ENCODE data around the gene PARD3.

DNA sequence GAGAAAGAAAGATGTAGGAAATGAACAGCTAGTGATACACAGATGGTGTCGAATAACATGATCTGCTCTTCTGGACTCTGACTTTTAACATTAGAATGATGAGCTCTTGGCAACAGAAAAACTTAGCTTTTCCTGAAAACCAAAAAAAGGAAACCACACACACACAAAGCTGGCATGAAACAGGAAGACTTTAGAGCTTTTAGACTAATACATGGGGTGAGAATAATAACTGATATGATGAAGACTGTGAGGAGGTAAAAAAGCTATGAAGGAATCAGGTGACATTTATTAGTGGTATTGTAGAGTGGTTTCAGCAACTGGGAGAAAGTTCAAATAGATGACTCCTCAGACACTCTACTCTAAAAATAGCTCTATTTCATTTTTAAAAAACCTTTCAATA, 491.9 kb downstream of the PARD3 start:
- TF ChIP-seq, protein P1, sequence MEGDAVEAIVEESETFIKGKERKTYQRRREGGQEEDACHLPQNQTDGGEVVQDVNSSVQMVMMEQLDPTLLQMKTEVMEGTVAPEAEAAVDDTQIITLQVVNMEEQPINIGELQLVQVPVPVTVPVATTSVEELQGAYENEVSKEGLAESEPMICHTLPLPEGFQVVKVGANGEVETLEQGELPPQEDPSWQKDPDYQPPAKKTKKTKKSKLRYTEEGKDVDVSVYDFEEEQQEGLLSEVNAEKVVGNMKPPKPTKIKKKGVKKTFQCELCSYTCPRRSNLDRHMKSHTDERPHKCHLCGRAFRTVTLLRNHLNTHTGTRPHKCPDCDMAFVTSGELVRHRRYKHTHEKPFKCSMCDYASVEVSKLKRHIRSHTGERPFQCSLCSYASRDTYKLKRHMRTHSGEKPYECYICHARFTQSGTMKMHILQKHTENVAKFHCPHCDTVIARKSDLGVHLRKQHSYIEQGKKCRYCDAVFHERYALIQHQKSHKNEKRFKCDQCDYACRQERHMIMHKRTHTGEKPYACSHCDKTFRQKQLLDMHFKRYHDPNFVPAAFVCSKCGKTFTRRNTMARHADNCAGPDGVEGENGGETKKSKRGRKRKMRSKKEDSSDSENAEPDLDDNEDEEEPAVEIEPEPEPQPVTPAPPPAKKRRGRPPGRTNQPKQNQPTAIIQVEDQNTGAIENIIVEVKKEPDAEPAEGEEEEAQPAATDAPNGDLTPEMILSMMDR (IDR thresholded peaks at IDR 0.05 in 2 of 3, conservative IDR thresholded peaks at IDR 0.05 in 1 of 3; ENCODE audit: control insufficient read depth in 2 of 3, extremely low read depth in 1 of 3, insufficient read depth in 1 of 3, low read depth in 3 of 3, low read length in 3 of 3): no peak
- TF ChIP-seq, protein P2, sequence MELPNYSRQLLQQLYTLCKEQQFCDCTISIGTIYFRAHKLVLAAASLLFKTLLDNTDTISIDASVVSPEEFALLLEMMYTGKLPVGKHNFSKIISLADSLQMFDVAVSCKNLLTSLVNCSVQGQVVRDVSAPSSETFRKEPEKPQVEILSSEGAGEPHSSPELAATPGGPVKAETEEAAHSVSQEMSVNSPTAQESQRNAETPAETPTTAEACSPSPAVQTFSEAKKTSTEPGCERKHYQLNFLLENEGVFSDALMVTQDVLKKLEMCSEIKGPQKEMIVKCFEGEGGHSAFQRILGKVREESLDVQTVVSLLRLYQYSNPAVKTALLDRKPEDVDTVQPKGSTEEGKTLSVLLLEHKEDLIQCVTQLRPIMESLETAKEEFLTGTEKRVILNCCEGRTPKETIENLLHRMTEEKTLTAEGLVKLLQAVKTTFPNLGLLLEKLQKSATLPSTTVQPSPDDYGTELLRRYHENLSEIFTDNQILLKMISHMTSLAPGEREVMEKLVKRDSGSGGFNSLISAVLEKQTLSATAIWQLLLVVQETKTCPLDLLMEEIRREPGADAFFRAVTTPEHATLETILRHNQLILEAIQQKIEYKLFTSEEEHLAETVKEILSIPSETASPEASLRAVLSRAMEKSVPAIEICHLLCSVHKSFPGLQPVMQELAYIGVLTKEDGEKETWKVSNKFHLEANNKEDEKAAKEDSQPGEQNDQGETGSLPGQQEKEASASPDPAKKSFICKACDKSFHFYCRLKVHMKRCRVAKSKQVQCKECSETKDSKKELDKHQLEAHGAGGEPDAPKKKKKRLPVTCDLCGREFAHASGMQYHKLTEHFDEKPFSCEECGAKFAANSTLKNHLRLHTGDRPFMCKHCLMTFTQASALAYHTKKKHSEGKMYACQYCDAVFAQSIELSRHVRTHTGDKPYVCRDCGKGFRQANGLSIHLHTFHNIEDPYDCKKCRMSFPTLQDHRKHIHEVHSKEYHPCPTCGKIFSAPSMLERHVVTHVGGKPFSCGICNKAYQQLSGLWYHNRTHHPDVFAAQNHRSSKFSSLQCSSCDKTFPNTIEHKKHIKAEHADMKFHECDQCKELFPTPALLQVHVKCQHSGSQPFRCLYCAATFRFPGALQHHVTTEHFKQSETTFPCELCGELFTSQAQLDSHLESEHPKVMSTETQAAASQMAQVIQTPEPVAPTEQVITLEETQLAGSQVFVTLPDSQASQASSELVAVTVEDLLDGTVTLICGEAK (IDR thresholded peaks at IDR 0.05; ENCODE audit: borderline replicate concordance): no peak
- TF ChIP-seq TCF3 (IDR thresholded peaks at IDR 0.05; ENCODE audit: borderline replicate concordance, insufficient read depth, low read depth, low read length) (no peak), POLR2AphosphoS5 (IDR thresholded peaks at IDR 0.05; ENCODE audit: low read length) (no peak), POLR2A (IDR thresholded peaks at IDR 0.05; ENCODE audit: low read depth, low read length) (no peak), GABPA (IDR thresholded peaks at IDR 0.05; ENCODE audit: low read depth) (no peak)
- TF ChIP-seq, protein P3, sequence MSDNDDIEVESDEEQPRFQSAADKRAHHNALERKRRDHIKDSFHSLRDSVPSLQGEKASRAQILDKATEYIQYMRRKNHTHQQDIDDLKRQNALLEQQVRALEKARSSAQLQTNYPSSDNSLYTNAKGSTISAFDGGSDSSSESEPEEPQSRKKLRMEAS (IDR thresholded peaks at IDR 0.05; ENCODE audit: low read depth, low read length): no peak

Measured in GM12878 (cell line).